Endothelial cell (in vitro differentiated cells): Measurements from ENCODE around the gene CLCF1. TPM values are rescaled to one million over a fixed set of nuclear protein-coding genes. Genes with fewer than 3 reads are reported as not detected.

ENCODE experiments used
- DNase-seq: peaks from one replicate; pipeline ENCODE4 v3.0.0; 2021; ENCODE audit warnings: low spot score
- H3K27ac Mint-ChIP-seq: one replicate; pipeline ENCODE4 v1.8.0; 2021; ENCODE audit warnings: mixed read lengths, inconsistent platforms; ENCODE audit not compliant: unreplicated experiment
- H3K27me3 Mint-ChIP-seq: one replicate; pipeline ENCODE4 v1.8.0; 2021; ENCODE audit warnings: mild to moderate bottlenecking, moderate library complexity, mixed read lengths, inconsistent platforms; ENCODE audit not compliant: unreplicated experiment
- H3K36me3 Mint-ChIP-seq: one replicate; pipeline ENCODE4 v1.8.0; 2021; ENCODE audit warnings: mild to moderate bottlenecking, low read depth, mixed read lengths, inconsistent platforms; ENCODE audit not compliant: unreplicated experiment
- H3K4me1 Mint-ChIP-seq: one replicate; pipeline ENCODE4 v1.8.0; 2021; ENCODE audit warnings: mild to moderate bottlenecking, mixed read lengths, inconsistent platforms; ENCODE audit not compliant: unreplicated experiment
- H3K4me3 Mint-ChIP-seq: one replicate; pipeline ENCODE4 v1.8.0; 2021; ENCODE audit warnings: mild to moderate bottlenecking, mixed read lengths, inconsistent platforms; ENCODE audit not compliant: unreplicated experiment
- H3K9me3 Mint-ChIP-seq: one replicate; pipeline ENCODE4 v1.8.0; 2021; ENCODE audit warnings: mixed read lengths, inconsistent platforms; ENCODE audit not compliant: unreplicated experiment
- CTCF ChIP-seq: fragments of 200-600 bp; sonication (generic); IDR thresholded peaks from one replicate; pipeline ENCODE4 v1.5.0; 2021; ENCODE audit warnings: antibody characterized with exemption; ENCODE audit not compliant: unreplicated experiment
- total RNA-seq: library from RNA; stranded (reverse); fragmentation: NEBNext Ultra II Directional; extraction: Animal tissue kit (Norgen Biotek cat#: 25700); gene quantifications from one replicate; pipeline ENCODE4 v1.2.1, GENCODE V29; 2021; ENCODE audit not compliant: unreplicated experiment

The CLCF1 gene
- total RNA-seq, 1 donor from 2014 or later = 12.6 TPM

GRCh38 chr11:67364783-67365722 lies 8.3 kb downstream of the CLCF1 start:
- Mint-ChIP-seq H3K4me3 (peak overlapping the region; percentile 32), H3K4me1 (peaks cover 19% of the 10 kb centered on the region), H3K36me3 (peaks cover 30% of the 10 kb centered on the region), H3K9me3 (no peaks in the 10 kb centered on the region), H3K27ac (no peak overlapping the region), H3K27me3 (peaks cover 2% of the 10 kb centered on the region)
- no peak for TF ChIP-seq CTCF
- DNase-seq = no peak

GRCh38 chr11:67364169-67364568 lies 9.2 kb downstream of the CLCF1 start:
- Mint-ChIP-seq H3K4me3 (peak overlapping the region; percentile 14), H3K27ac (no peak overlapping the region), H3K27me3 (peaks cover 2% of the 10 kb centered on the region)

GRCh38 chr11:67357831-67358670 lies 15.3 kb downstream of the CLCF1 start:
- H3K27ac Mint-ChIP-seq = no peak overlapping the region
- H3K4me1 Mint-ChIP-seq = peaks cover 28% of the 10 kb centered on the region
- no peak for TF ChIP-seq CTCF
- peak overlapping the region; percentile 42 for H3K4me3 Mint-ChIP-seq
- H3K27me3 Mint-ChIP-seq = peaks cover 5% of the 10 kb centered on the region
- no peaks in the 10 kb centered on the region for H3K9me3 Mint-ChIP-seq
- DNase-seq = no peak
- no peaks in the 10 kb centered on the region for H3K36me3 Mint-ChIP-seq

More at GRCh38 chr11:67364169-67364568, 9.2 kb downstream of the CLCF1 start:
- peaks cover 15% of the 10 kb centered on the region for H3K4me1 Mint-ChIP-seq
- no peak for DNase-seq
- H3K9me3 Mint-ChIP-seq = no peaks in the 10 kb centered on the region
- H3K36me3 Mint-ChIP-seq = peaks cover 26% of the 10 kb centered on the region
- TF ChIP-seq CTCF = no peak

GRCh38 chr11:67356864-67357561 lies 16.4 kb downstream of the CLCF1 start:
- peak; percentile 76 for DNase-seq
- no peaks in the 10 kb centered on the region for H3K9me3 Mint-ChIP-seq
- no peaks in the 10 kb centered on the region for H3K36me3 Mint-ChIP-seq
- H3K27ac Mint-ChIP-seq = peak overlapping the region; percentile 58
- no peak overlapping the region for H3K4me3 Mint-ChIP-seq
- H3K27me3 Mint-ChIP-seq = peaks cover 5% of the 10 kb centered on the region
- TF ChIP-seq CTCF = peak; percentile 87
- peaks cover 29% of the 10 kb centered on the region for H3K4me1 Mint-ChIP-seq
